K562 (cell line): ENCODE results near the gene CBLC. TPM values are rescaled to one million over a fixed set of nuclear protein-coding genes. Genes with fewer than 3 reads are reported as not detected.

Source experiments
- ATAC-seq: fragments of 200-7000 bp; cut with Tn5 transposase; 3 replicates; pipeline ENCODE4 v1.9.1; 2020; ENCODE audit warnings: moderate library complexity
- BruUV-seq: library from RNA; stranded (reverse); fragments of 400-500 nt; replicated peaks from 2 replicates; lab custom pipeline; 2021; lab: Mats Ljungman, UMichigan
- CTCF ChIA-PET: fragments of 300-600 bp; formaldehyde crosslinking; extraction: SDS; loops from one replicate; lab custom pipeline; 2021; ENCODE audit warnings: low intra/inter-chr PET ratio; lab: Yijun Ruan, JAX
- POLR2A ChIA-PET: fragments of 300-600, 350-650 bp; sonication (Branson Sonifier 250); formaldehyde crosslinking; extraction: SDS; loops from one replicate; lab custom pipeline; 2021; ENCODE audit warnings: antibody characterized with exemption, inconsistent platforms; lab: Yijun Ruan, JAX
- DNase-seq, 4 experiments: peaks; one replicate each; pipeline versions ENCODE4 v3.0.0 to v3.0.0-alpha.2; 2011 to 2018; ENCODE audit warnings: low spot score in 3 of 4, mixed read lengths in 3 of 4; ENCODE audit errors: extremely low read depth in 1 of 4
- FAIRE-seq: peaks from 2 replicates; lab custom pipeline; 2011; peaks lifted over from hg19 to GRCh38; lab: Jason Lieb, UNC
- H2AFZ ChIP-seq: 2 replicates; pipeline ENCODE4 v1.6.0; 2011; ENCODE audit warnings: low read depth, low read length, control low read depth, inconsistent platforms
- H3K27ac ChIP-seq: fragments of 200-600 bp; 3 replicates; pipeline ENCODE4 v1.8.0; 2011; ENCODE audit warnings: low read depth, mild to moderate bottlenecking, control low read depth, inconsistent platforms, low read length, moderate library complexity, mixed read lengths; ENCODE audit errors: extremely low read depth
- H3K27me3 ChIP-seq, 2 experiments: fragments of 300-600 bp in 1 of 2; 2 replicates in 1 of 2; 3 replicates in 1 of 2; pipeline versions ENCODE4 v1.6.0 to v1.8.0; 2011; ENCODE audit warnings: inconsistent platforms in 2 of 2, low read length in 2 of 2, mild to moderate bottlenecking in 1 of 2, mixed read lengths in 1 of 2, moderate library complexity in 1 of 2; ENCODE audit not compliant: control insufficient read depth in 2 of 2, insufficient read depth in 2 of 2
- H3K36me3 ChIP-seq: fragments of 300-600 bp; 3 replicates; pipeline ENCODE4 v1.8.0; 2011; ENCODE audit warnings: mild to moderate bottlenecking, low read length, inconsistent platforms; ENCODE audit not compliant: control insufficient read depth, insufficient read depth
- H3K4me1 ChIP-seq, 2 experiments: fragments of 200-600 bp in 1 of 2; replicated peaks in 1 of 2; 2 replicates in 1 of 2; 3 replicates in 1 of 2; pipeline versions ENCODE4 v1.5.1 to v1.8.0; 2011; ENCODE audit warnings: inconsistent platforms in 2 of 2, low read length in 2 of 2, mild to moderate bottlenecking in 1 of 2, mixed read lengths in 1 of 2, moderate library complexity in 1 of 2; ENCODE audit not compliant: control insufficient read depth in 2 of 2, insufficient read depth in 2 of 2
- H3K4me2 ChIP-seq: 2 replicates; pipeline ENCODE4 v1.6.1; 2011; ENCODE audit warnings: low read length, control low read depth, inconsistent platforms, mixed read lengths; ENCODE audit not compliant: insufficient read depth
- H3K4me3 ChIP-seq: fragments of 200-600 bp; sonication (generic), shearing (Covaris generic); 2 replicates; pipeline ENCODE4 v1.5.1; 2016; ENCODE audit warnings: control low read depth, inconsistent platforms
- H3K79me2 ChIP-seq: fragments of 200-600 bp; 3 replicates; pipeline ENCODE4 v1.8.0; 2011; ENCODE audit warnings: low read length, inconsistent platforms; ENCODE audit not compliant: control insufficient read depth, insufficient read depth
- H3K9ac ChIP-seq, 2 experiments: 2 replicates each; pipeline versions ENCODE4 v1.6.0 to v1.6.1; 2011; ENCODE audit warnings: low read depth in 2 of 2, low read length in 2 of 2, control low read depth in 1 of 2, inconsistent platforms in 1 of 2, mild to moderate bottlenecking in 1 of 2, mixed read lengths in 1 of 2; ENCODE audit not compliant: insufficient read depth in 1 of 2
- H3K9me1 ChIP-seq: one replicate; pipeline ENCODE4 v1.6.0; 2011; ENCODE audit warnings: inconsistent platforms, mild to moderate bottlenecking, low read length, moderate library complexity; ENCODE audit not compliant: control insufficient read depth, insufficient read depth
- H3K9me3 ChIP-seq: replicated peaks from 2 replicates; pipeline ENCODE4 v1.5.1; 2011; ENCODE audit warnings: low read depth, low read length, inconsistent platforms; ENCODE audit not compliant: control insufficient read depth, insufficient read depth
- H4K20me1 ChIP-seq: replicated peaks from 2 replicates; pipeline ENCODE4 v1.6.1; 2011; ENCODE audit warnings: low read length, inconsistent platforms, mixed read lengths; ENCODE audit not compliant: control insufficient read depth, insufficient read depth
- CEBPB ChIP-seq: fragments of 450-650 bp; IDR thresholded peaks from 2 replicates; pipeline ENCODE4 v1.6.1; 2016; ENCODE audit warnings: missing genetic modification characterization, missing compliant biosample characterization
- CEBPG ChIP-seq, 3 experiments: fragments of 200-800 bp in 1 of 3; sonication (Bioruptor generic) in 1 of 3; sonication (generic) in 1 of 3; formaldehyde crosslinking in 1 of 3; IDR thresholded peaks in 2 of 3; conservative IDR thresholded peaks in 1 of 3; 2 replicates each; pipeline versions ENCODE4 v1.6.1 to v1.8.0; 2016 to 2022; ENCODE audit warnings: missing compliant biosample characterization in 2 of 3, missing genetic modification characterization in 2 of 3, mild to moderate bottlenecking in 1 of 3, missing genetic modification reagents in 1 of 3
- CREBBP ChIP-seq: IDR thresholded peaks from one replicate; pipeline ENCODE4 v1.6.1; 2012; ENCODE audit warnings: low read depth, mild to moderate bottlenecking, control low read depth, inconsistent platforms, low read length
- GATA2 ChIP-seq: sonication (generic); formaldehyde crosslinking; IDR thresholded peaks from 2 replicates; pipeline ENCODE4 v1.4.0; 2020; ENCODE audit warnings: mild to moderate bottlenecking, missing genetic modification reagents
- HCFC1 ChIP-seq: IDR thresholded peaks from 2 replicates; pipeline ENCODE4 v1.6.1; 2012; ENCODE audit warnings: low read depth, low read length, improper control_type of control experiment
- PBX2 ChIP-seq, 2 experiments: IDR thresholded peaks in 1 of 2; conservative IDR thresholded peaks in 1 of 2; 2 replicates each; pipeline ENCODE4 v1.6.1; 2016; ENCODE audit warnings: low read depth in 2 of 2, mild to moderate bottlenecking in 1 of 2, missing compliant biosample characterization in 1 of 2, missing genetic modification characterization in 1 of 2, moderate library complexity in 1 of 2
- PKNOX1 ChIP-seq: fragments of 450-650 bp; IDR thresholded peaks from 2 replicates; pipeline ENCODE4 v1.6.1; 2016
- POLR2B ChIP-seq: fragments of 450-650 bp; IDR thresholded peaks from 2 replicates; pipeline ENCODE4 v1.6.1; 2018; ENCODE audit warnings: low read depth; ENCODE audit not compliant: partially characterized antibody
- PREB ChIP-seq: sonication (generic); formaldehyde crosslinking; IDR thresholded peaks from 2 replicates; pipeline ENCODE4 v1.8.1; 2023; ENCODE audit warnings: mild to moderate bottlenecking, missing genetic modification reagents
- TEAD1 ChIP-seq, 2 experiments: fragments of 450-650 bp in 1 of 2; sonication (generic) in 1 of 2; formaldehyde crosslinking; IDR thresholded peaks; 2 replicates each; pipeline versions ENCODE4 v1.4.0 to v1.8.0; 2020 to 2022; ENCODE audit warnings: mild to moderate bottlenecking in 2 of 2, missing genetic modification reagents in 1 of 2
- TEAD4 ChIP-seq, 2 experiments: sonication (generic) in 1 of 2; formaldehyde crosslinking in 1 of 2; IDR thresholded peaks; 2 replicates each; pipeline versions ENCODE4 v1.6.1 to v1.8.0; 2012 to 2022; ENCODE audit warnings: borderline replicate concordance in 1 of 2, inconsistent platforms in 1 of 2, low read length in 1 of 2, mild to moderate bottlenecking in 1 of 2, missing genetic modification reagents in 1 of 2
- USF2 ChIP-seq: sonication (generic); formaldehyde crosslinking; IDR thresholded peaks from 2 replicates; pipeline ENCODE4 v1.5.0; 2020; ENCODE audit warnings: missing genetic modification reagents
- WGBS: fragments of 100-300 bp; shearing (Covaris generic); methylation state at CpG from one replicate; pipeline ENCODE4 v1.1.6; 2016; ENCODE audit warnings: low coverage, mixed read lengths; ENCODE audit not compliant: insufficient coverage; ENCODE audit errors: missing lambda C conversion rate; 5-methylcytosine and 5-hydroxymethylcytosine counted together
- in situ Hi-C: fragments of 300-500 bp; cut with MboI; formaldehyde crosslinking; loops from 4 replicates; pipeline ENCODE4 v1.15.0; 2018; ENCODE audit warnings: inconsistent platforms, mixed read lengths
- intact Hi-C: fragments of 100-400 bp; cut with micrococcal nuclease; formaldehyde crosslinking; loops from 2 replicates; pipeline ENCODE4 v1.14.2; 2022
- polyA plus RNA-seq, 8 experiments: library from polyadenylated mRNA; depleted of rRNA in 4 of 8; stranded (reverse) in 5 of 8; unstranded in 3 of 8; fragments of >200 nt; fragmentation: Nextera tagmentation in 2 of 8; fragmentation: Illumina TruSeq in 1 of 8; extraction: Ambion mirVana in 2 of 8; extraction: Trizol in 1 of 8; gene quantifications; 2 replicates each; pipeline versions ENCODE4 v1.2.1 to v1.2.3, GENCODE V29; 2011 to 2014; ENCODE audit warnings: inconsistent platforms in 1 of 8, missing spikeins in 1 of 8
- total RNA-seq, 7 experiments: library from RNA; depleted of rRNA in 6 of 7; stranded (reverse); fragments of >200 nt in 6 of 7; fragmentation: Illumina TruSeq in 2 of 7; extraction: Trizol in 2 of 7; gene quantifications; 2 replicates each; pipeline versions ENCODE4 v1.2.1 to v1.2.3, GENCODE V29; 2011 to 2021; ENCODE audit warnings: low replicate concordance in 1 of 7

CBLC gene
- total and polyA plus RNA-seq, 9 of the 15 experiments (the other 6 are each of a cell fraction or from before 2014, with no cell fraction given) = 0.09 TPM; not detected in 8

- DNase-seq (no peak), FAIRE-seq (no peak), ATAC-seq (no peak)
- Histone ChIP-seq H3K27me3 (no peaks in the 10 kb centered on the region), H3K36me3 (no peaks in the 10 kb centered on the region), H3K4me2 (no peak overlapping the region), H3K79me2 (no peaks in the 10 kb centered on the region), H3K4me3 (no peak overlapping the region), H3K9ac (peak overlapping the region in 1 of 2 experiments; percentile 48; a peak in 1 of 4 replicates), H3K9me1 (no peaks in the 10 kb centered on the region), H2AFZ (no peak overlapping the region), H4K20me1 (no peaks in the 10 kb centered on the region), H3K9me3 (no peaks in the 10 kb centered on the region), H3K4me1 (peaks cover 0 to 9% of the 10 kb centered on the region in 2 experiments; a peak in 2 of 5 replicates), H3K27ac (no peak overlapping the region)
- ChIA-PET CTCF (no interaction called here), POLR2A (interaction anchor here (0.6 to 3.0 kb wide), 4 partner anchors 12 to 36 kb away, joined by 3 to 16 read pairs (median 4); partner anchors contain the start of gene BCL3)
- intact Hi-C loops = no loop called here
- no TSS peak for BruUV-seq
- in situ Hi-C loops = loop anchor here (5.0 kb wide), 1 partner anchor 43 kb away; no protein-coding TSS in a partner anchor
- WGBS = 49% methylated on average over 22 of the region's 22 CpGs
- TF ChIP-seq HCFC1 = no peak
- peak; percentile 38; the same call in 1 of the 2 replicates for TF ChIP-seq TEAD4 (IDR thresholded peaks at IDR 0.05; ENCODE audit: low read length)
- no peak for TF ChIP-seq TEAD4 (CRISPR knock-in tag; IDR thresholded peaks at IDR 0.05; ENCODE audit: borderline replicate concordance)
- TF ChIP-seq CEBPG (CRISPR knock-in tag; IDR thresholded peaks at IDR 0.05) = peak; percentile 16; the same call in 1 of the 2 replicates
- peak in 1 of 2 experiments; percentile 52; a peak in 1 of 4 replicates for TF ChIP-seq CEBPG (tag; conservative IDR thresholded peaks at IDR 0.05 in 1 of 2, IDR thresholded peaks at IDR 0.05 in 1 of 2)
- no peak for TF ChIP-seq PREB (CRISPR knock-in tag)
- peak; percentile 91 for TF ChIP-seq CEBPB (tag)
- TF ChIP-seq PKNOX1 = peak; percentile 61
- TF ChIP-seq GATA2 = no peak
- TF ChIP-seq USF2 (CRISPR knock-in tag) = 0 out of 2 replicates have a peak, but pooled peaks have one; percentile 2
- TF ChIP-seq PBX2 (CRISPR knock-in tag; IDR thresholded peaks at IDR 0.05; ENCODE audit: low read depth) = no peak
- peak; percentile 68; the same call in 1 of the 2 replicates for TF ChIP-seq PBX2 (tag; conservative IDR thresholded peaks at IDR 0.05; ENCODE audit: low read depth)
- TF ChIP-seq CREBBP = no peak
- no peak for TF ChIP-seq POLR2B
- TF ChIP-seq TEAD1 (CRISPR knock-in tag; IDR thresholded peaks at IDR 0.05) = peak in 1 of 2 experiments; percentile 34; a peak in 1 of 4 replicates
Measured at GRCh38 chr19:44765033-44765948, 12.4 kb upstream of the CBLC start.
